Esophagus squamous epithelium (tissue), 4 donors: ENCODE measurements around the gene SVIL.

Source experiments
- POLR2A ChIP-seq, 4 donors: fragments of 450-650 bp; IDR thresholded peaks; one replicate each; pipeline ENCODE4 v1.6.1; 2017; ENCODE audit warnings: antibody characterized with exemption in 4 of 4, mild to moderate bottlenecking in 4 of 4, moderate library complexity in 3 of 4
- TF ChIP-seq, protein P1 (sequence below), 6 experiments: fragments of 450-650 bp in 4 of 6; fragments of 200-600 bp in 2 of 6; sonication (generic) in 2 of 6; IDR thresholded peaks; one replicate each; pipeline ENCODE4 v1.5.1; 2016 to 2019; ENCODE audit warnings: antibody characterized with exemption in 6 of 6, mild to moderate bottlenecking in 4 of 6, moderate library complexity in 4 of 6

DNA sequence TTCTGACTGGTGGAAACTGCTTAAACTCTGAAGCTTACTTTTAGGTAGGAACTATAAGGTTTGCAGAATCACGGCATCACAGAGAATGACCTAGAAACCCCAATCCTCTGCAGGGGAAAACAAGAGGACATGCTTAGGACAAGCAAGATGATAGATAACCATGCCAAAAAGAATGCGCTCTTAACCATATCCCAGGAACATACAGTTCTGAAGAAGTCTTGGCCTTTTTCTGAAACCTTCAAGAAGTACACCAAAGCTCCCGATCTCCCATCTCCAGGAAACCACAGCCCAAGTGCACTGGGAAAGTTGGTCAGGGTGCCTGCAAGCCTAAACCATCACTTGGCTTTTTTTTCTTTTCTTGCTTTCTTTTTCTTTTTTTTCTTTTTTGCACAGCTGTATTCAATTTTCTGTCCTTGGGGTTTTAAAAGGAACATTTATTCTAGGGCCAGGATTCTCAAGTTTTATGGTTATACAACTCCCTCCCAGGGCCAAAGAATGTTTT is 12.2 kb upstream of the SVIL start:
- TF ChIP-seq, protein P1, sequence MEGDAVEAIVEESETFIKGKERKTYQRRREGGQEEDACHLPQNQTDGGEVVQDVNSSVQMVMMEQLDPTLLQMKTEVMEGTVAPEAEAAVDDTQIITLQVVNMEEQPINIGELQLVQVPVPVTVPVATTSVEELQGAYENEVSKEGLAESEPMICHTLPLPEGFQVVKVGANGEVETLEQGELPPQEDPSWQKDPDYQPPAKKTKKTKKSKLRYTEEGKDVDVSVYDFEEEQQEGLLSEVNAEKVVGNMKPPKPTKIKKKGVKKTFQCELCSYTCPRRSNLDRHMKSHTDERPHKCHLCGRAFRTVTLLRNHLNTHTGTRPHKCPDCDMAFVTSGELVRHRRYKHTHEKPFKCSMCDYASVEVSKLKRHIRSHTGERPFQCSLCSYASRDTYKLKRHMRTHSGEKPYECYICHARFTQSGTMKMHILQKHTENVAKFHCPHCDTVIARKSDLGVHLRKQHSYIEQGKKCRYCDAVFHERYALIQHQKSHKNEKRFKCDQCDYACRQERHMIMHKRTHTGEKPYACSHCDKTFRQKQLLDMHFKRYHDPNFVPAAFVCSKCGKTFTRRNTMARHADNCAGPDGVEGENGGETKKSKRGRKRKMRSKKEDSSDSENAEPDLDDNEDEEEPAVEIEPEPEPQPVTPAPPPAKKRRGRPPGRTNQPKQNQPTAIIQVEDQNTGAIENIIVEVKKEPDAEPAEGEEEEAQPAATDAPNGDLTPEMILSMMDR (IDR thresholded peaks at IDR 0.05), result no peak
- TF ChIP-seq POLR2A (IDR thresholded peaks at IDR 0.05), result no peak
